Measurements from ENCODE around the gene SIGLEC5.
A peak's percentile ranks its signal among the peaks of the same experiment; 100 is the strongest.

SIGLEC5 gene, protein sequence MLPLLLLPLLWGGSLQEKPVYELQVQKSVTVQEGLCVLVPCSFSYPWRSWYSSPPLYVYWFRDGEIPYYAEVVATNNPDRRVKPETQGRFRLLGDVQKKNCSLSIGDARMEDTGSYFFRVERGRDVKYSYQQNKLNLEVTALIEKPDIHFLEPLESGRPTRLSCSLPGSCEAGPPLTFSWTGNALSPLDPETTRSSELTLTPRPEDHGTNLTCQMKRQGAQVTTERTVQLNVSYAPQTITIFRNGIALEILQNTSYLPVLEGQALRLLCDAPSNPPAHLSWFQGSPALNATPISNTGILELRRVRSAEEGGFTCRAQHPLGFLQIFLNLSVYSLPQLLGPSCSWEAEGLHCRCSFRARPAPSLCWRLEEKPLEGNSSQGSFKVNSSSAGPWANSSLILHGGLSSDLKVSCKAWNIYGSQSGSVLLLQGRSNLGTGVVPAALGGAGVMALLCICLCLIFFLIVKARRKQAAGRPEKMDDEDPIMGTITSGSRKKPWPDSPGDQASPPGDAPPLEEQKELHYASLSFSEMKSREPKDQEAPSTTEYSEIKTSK
- 3.0 to 23.3 (median 11.0) reads per million in 17 experiments for total RNA-seq

DNA sequence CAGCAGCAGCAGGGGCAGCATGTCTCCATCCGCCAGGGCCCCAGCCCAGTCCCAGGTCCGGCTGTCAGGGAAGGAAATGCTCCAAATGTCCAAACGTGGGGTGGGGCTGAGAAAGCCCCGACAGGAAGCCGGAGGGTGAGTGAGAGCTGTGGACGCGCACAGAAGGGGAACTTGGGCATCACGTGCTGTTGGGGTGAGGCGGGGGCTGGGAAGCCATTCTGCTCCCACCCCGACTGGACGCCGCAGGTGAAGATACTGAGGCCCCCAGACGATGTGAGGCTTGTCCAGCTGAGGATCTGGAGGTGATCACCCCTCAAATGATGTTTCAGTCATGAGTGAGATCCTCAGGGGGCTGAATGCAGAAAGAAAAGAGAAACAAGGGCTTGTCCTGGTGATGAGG, at the start of gene SIGLEC5:
SIGLEC5 (minus strand) TSS at position 87 of the 400 bp plus-strand sequence; CDS start at position 21, 66 bp downstream.
- peak in 3 of 4 experiments; percentile 0 to 42 (median 37) for DNase-seq

GRCh38 chr19:51676566-51677083, 46.4 kb upstream of the SIGLEC5 start:
- DNase-seq = no peak

DNA sequence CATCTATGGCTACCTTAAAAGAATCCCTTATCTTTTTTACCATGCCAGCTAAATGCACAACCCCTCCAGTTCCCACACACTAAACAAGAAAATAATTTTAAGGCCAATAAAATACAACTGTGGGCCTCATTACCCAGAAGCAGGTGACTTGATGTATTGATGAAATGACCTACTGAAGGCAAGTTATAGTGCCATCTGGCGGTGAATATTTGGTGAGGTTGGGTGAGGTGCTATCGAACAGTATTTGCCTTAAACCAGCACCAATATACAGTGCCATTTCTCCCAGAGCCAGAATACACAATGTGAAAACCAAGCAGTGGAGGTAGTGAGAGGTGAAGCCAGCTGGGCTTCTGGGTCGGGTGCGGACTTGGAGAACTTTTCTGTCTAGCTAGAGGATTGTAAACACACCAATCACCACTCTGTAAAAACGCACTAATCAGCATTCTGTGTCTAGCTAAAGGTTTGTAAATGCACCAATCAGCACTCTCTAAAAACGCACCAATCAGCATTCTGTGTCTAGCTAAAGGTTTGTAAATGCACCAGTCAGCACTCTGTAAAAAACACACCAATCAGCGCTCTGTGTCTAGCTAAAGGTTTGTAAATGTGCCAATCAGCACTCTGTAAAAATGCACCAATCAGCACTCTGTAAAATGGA, 45.8 kb upstream of the SIGLEC5 start:
- peak; percentile 56 to 64 (median 62) for DNase-seq

GRCh38 chr19:51668216-51668615, 38.0 kb upstream of the SIGLEC5 start:
- peak; percentile 55 to 82 (median 70) for DNase-seq

DNA sequence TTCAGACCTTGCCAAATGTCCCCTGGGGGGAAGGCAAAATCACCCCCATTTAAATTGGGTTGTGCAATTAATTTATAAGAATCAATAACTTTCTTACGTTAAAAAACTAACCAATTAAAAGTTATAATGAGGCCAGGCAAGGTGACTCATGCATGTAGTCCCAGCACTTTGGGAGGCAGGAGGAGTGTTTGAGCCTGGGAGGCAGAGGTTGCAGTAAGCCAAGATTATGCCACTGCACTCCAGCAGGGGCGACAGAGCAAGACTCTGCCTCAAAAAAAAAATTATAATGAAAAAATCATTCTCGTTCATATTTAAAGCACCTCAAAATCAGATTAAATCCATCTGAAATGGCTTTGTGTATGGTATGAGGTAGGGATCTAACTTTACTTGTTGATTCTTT, 34.8 kb upstream of the SIGLEC5 start:
- peak in 1 of 4 experiments; percentile 0 for DNase-seq

- DNase-seq = peak in 1 of 4 experiments; percentile 0
These were observed 33.9 kb upstream of the SIGLEC5 start for GRCh38 chr19:51664131-51664530.

DNA sequence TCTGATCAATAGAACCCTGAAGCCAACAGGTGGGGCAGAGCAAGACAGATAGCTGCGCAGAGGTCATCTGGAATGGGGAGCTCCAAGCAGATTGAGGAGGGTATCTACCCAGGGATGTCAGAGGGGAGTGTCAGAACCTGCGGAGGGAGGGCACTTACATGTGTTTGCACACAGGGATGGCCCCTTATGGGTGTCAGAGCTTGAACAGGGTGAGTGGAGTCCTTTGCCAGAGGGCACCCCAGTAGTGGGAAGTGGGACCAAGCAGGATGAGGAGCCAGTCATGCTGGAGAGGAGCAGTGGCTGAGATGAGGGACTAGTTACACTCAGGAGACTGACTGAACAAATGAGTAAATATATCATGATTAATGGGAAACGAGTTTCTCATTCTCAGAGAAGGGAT, 33.4 kb upstream of the SIGLEC5 start:
- DNase-seq = peak in 1 of 4 experiments; percentile 0

- peak; percentile 90 to 95 (median 94) for DNase-seq
These were observed 30.9 kb upstream of the SIGLEC5 start for GRCh38 chr19:51660975-51661600.

- DNase-seq = peak in 1 of 4 experiments; percentile 1
These were observed 24.6 kb upstream of the SIGLEC5 start for GRCh38 chr19:51654783-51655182.

DNA sequence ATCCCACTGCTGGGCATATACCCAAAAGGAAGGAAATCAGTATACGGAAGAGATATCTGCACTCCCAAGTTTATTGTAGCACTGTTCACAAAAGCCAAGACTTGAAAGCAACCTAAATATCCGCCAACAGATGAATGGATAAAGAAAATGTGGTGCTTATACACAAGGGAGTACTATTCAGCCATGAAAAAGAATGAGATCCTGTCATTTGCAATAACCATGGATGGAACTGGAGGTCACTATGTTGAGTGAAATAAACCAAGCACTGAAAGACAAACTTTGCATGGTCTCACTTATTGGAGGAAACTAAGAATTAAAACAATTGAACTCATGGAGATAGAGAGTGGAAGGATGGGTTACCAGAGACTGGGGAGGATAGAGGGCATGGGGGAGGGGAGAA, 23.0 kb upstream of the SIGLEC5 start:
- DNase-seq = peak in 1 of 4 experiments; percentile 0

DNA sequence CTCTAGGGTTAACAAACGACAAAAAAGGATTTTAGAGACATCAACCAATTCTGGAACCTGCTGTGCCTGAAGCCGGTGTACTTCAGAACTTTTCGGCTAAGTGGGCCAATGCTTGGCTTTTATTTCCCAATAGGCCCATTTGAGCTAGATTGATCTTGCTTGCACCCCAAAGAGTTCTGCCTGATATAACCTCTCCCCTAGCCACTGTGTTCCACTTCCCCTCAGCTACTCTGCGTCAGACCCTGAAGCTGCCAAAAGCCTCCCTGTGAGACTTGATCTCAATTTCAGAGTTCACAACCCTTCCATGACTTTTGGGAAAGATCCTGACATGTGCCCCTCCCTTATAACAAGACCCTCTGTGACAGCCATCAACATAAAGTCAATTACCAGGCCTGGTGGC, 22.1 kb upstream of the SIGLEC5 start:
- DNase-seq = peak; percentile 44 to 65 (median 59)

DNA sequence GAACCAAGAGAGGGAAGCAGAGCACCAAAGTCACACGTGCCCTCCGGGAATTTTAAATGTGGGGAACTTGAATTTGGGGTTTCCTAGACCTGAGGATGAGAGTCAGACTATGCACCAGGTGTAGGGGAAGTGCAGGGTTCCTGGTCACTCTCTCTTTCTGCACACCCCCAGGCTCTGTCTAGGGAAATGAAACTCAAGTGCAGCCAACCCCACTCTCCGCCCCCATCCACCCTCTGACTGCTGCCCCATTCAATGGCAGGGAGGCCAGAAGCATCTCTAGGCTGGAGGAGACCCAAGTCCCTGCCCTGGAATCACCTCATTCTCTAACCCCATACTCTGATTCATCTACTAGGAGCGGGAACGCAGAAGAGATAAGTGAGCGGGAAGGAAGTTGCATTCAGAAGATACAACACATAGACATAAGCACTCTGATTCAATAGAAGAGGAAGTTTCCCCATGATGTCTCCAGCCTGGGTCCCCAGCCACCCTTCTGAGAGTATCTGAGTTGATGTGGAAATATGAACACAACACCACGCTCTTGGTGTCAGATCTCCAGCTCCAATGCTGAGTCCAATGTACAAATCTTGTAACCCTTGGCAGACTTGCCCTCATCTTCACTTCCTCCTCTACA, 21.1 kb upstream of the SIGLEC5 start:
- DNase-seq = peak; percentile 89 to 95 (median 90)

GRCh38 chr19:51647318-51647717, 17.1 kb upstream of the SIGLEC5 start:
- DNase-seq = peak in 1 of 4 experiments; percentile 0

DNA sequence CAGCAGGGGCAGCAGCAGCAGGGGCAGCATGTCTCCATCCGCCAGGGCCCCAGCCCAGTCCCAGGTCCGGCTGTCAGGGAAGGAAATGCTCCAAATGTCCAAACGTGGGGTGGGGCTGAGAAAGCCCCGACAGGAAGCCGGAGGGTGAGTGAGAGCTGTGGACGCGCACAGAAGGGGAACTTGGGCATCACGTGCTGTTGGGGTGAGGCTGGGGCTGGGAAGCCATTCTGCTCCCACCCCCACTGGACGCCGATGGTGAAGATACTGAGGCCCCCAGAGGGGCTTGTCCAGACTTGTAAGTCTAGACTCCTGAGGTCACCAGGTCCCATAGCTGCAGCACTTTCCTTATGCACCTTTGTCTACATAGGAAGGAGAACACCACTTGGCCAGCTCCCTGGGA, 16.5 kb upstream of the SIGLEC5 start, which contains the start of gene SIGLEC14:
SIGLEC14 (minus strand) TSS at position 96 of the 400 bp plus-strand sequence; CDS start at position 30, 66 bp downstream.
- peak; percentile 29 to 50 (median 38) for DNase-seq

- peak in 2 of 4 experiments; percentile 45 to 72 for DNase-seq
These were observed 14.6 kb upstream of the SIGLEC5 start for GRCh38 chr19:51644636-51645271.

DNA sequence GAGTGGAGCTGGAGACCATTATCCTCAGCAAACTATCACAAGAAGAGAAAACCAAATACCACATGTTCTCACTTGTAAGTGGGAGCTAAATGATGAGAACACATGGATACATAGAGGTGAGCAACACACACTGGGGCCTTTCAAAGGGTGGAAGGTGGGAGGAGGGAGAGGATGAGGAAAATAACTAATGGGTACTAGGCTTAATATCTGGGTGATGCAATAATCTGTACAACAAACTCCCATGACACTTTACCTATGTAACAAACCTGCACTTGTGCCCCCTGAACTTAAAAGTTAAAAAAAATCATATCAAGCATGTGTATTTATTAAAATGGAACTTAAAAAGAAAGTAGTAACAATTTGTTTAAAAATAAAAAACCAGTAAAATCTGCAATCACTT, 11.4 kb upstream of the SIGLEC5 start:
- DNase-seq = no peak

GRCh38 chr19:51640386-51640785, 10.2 kb upstream of the SIGLEC5 start:
- no peak for DNase-seq

DNA sequence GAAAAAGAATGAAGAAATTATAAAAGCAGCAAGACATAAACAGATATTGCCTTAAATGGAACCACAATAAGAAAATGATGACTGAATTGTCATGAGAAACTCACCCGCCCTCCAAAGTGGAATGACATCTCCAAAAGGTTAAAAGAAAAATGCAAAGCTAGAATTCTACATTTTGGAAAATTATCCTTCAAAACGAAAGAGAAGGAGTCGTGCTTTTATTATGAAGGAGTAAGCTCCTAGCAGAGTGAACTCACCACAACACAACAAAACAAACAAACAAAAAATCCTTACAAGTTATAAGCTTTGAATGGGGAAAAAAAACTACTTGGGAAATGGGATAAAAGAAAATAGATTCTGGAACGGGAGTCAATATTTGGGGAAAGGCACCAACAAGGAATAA, 9.7 kb upstream of the SIGLEC5 start:
- DNase-seq = no peak

- DNase-seq = peak in 1 of 4 experiments; percentile 75
These were observed 7.3 kb upstream of the SIGLEC5 start for GRCh38 chr19:51637362-51637978.

DNA sequence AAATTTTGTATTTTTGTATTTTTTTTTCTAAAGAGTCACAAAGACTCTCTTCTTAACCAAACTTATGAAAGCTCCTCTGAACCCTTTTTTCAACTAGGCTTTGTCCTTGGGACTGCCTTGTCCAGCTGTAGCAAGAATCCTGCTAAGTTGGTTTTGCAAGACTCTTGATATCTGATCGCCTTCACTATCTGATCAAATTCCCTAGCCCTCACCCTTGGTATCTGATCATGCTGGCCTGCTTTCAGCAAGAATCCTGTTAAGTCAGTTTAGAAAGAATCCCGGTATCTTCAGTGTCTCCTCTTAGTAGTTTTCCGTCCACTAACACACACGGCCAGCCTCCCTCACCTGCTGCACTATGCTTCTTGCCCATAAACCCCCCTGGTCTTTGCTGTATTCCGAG, 1.9 kb upstream of the SIGLEC5 start:
- no peak for DNase-seq
